ENCODE measurements around the gene CD6.
A peak's percentile ranks its signal among the peaks of the same experiment; 100 is the strongest.

CD6 gene

DNA sequence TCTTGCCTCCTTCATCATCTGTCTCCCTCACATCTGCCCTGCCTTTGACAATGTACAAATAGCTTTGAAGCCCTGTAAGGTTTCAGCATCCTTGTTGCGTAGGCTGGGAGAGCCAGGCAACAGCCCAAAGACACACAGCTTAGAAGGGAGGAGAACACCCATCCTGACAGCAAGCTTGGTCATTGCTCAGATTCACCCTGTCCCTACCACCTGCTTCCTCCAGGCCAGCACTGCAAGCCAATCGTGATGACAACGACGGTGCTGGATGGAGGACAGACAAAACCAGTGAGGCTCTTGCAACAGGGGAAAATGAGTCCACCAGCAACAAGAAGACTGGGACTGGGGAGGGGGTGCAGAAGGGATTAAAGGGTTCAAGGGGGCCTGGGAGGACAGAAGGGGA, 97.9 kb downstream of the CD6 start:
- TF ChIP-seq CTCF (IDR thresholded peaks at IDR 0.05), result no peak
- no peak overlapping the region for H3K27ac ChIP-seq
- no peak overlapping the region for H3K4me3 ChIP-seq
- peak; percentile 60 for DNase-seq (ENCODE audit: low spot score)
